Vagina (tissue), 2 donors: ENCODE measurements around the gene VCAM1.
"Not testable (repeated sequence)": the region's sequence is repeated elsewhere in the genome, so short reads cannot be mapped to it uniquely, and the experiment has no call there.

Experiments used
- CTCF ChIP-seq, 3 experiments: fragments of 450-650 bp in 2 of 3; fragments of 200-600 bp in 1 of 3; sonication (generic) in 1 of 3; IDR thresholded peaks; one replicate each; pipeline ENCODE4 v1.5.1; 2017 to 2019; ENCODE audit warnings: antibody characterized with exemption in 3 of 3, mild to moderate bottlenecking in 2 of 3, moderate library complexity in 2 of 3
- POLR2AphosphoS5 ChIP-seq, 2 donors: sonication (generic); formaldehyde crosslinking; IDR thresholded peaks; one replicate each; pipeline ENCODE4 v1.9.0; 2017; ENCODE audit warnings: antibody characterized with exemption in 2 of 2, mild to moderate bottlenecking in 2 of 2, low read depth in 1 of 2; ENCODE audit not compliant: insufficient read depth in 1 of 2

GRCh38 chr1:100781728-100782127 is 62.2 kb downstream of the VCAM1 start:
- not testable (repeated sequence) for TF ChIP-seq CTCF (IDR thresholded peaks at IDR 0.05); POLR2AphosphoS5 (IDR thresholded peaks at IDR 0.05; ENCODE audit: insufficient read depth in 1 of 2, low read depth in 1 of 2)
